ENCODE results near the gene MRPL55. TPM values are rescaled to one million over a fixed set of nuclear protein-coding genes. Genes with fewer than 3 reads are reported as not detected.

Gene MRPL55
- polyA plus RNA-seq, 1 experiment, result 80.8 TPM

- Histone ChIP-seq H3K36me3 (ENCODE audit: control insufficient read depth, insufficient read depth, low read length) (peaks cover 2% of the 10 kb centered on the region; the same call in 1 of the 2 replicates), H3K4me3 (ENCODE audit: low read depth, low read length) (peak within 1 kb of the TSS; percentile 97), H3K27me3 (ENCODE audit: control insufficient read depth, insufficient read depth, low read length) (no peaks in the 10 kb centered on the region)
- CTCF ChIA-PET, result interaction anchor here (0.9 to 1.5 kb wide), 2 partner anchors 83 to 85 kb away, joined by 4 to 6 read pairs; no protein-coding TSS in a partner anchor
- no peak for TF ChIP-seq CTCF (IDR thresholded peaks at IDR 0.05; ENCODE audit: insufficient read depth, low read depth, low read length)
- peak; percentile 52 for DNase-seq (ENCODE audit: low read depth)
- POLR2A ChIA-PET, result interaction anchor here (0.5 to 1.0 kb wide), 4 partner anchors 16 to 1674 kb away, joined by 3 to 8 read pairs (median 4); partner anchors contain the start of gene PARP1
Measured at GRCh38 chr1:228082214-228082917, 26.7 kb downstream of the MRPL55 start, which contains the start of gene ARF1. Gene ARF1, plus strand, starts transcription at chr1:228082708. Its CDS starts 14,407 bp downstream, at chr1:228097115.

DNA sequence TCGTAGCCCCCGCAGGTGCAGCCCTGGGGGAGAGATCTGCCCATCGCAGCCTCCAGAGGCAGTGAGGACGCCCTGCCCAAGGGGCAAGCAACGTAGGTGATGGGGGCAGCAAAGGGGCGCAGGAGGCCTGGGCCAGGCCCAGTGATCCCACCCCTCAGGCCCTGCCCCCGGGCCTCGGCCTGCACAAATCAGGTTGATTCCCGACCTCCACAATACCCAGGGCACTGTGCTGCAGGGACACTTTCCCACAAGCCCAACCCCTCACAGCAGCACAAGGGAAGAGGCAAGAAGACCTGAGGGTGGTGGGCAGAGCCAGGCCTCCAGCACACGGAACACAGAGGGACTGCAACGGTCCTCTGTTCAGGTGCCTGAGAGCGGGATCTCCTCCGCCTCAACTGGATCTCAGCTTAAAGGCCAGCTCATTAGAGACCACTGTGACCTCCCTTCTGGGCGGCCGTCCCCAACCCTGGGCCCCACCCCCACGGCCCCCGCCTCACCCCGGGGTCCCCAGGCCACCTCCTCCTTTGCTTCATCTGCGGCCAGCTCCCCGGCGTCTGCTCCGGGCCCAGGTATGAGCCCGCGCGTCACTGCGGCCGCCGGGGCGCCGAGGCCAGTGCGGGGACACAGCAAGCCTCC, 27.4 kb downstream of the MRPL55 start:
- no peak for DNase-seq (ENCODE audit: low read depth)
- Histone ChIP-seq H3K27me3 (ENCODE audit: control insufficient read depth, insufficient read depth, low read length) (no peaks in the 10 kb centered on the region), H3K4me3 (ENCODE audit: low read depth, low read length) (peak overlapping the region; percentile 91), H3K36me3 (ENCODE audit: control insufficient read depth, insufficient read depth, low read length) (peaks cover 2% of the 10 kb centered on the region; the same call in 1 of the 2 replicates)
- ChIA-PET POLR2A (interaction anchor here (0.5 to 1.0 kb wide), 4 partner anchors 15 to 1674 kb away, joined by 3 to 8 read pairs (median 4); partner anchors contain the start of gene PARP1), CTCF (interaction anchor here (0.9 to 1.5 kb wide), 2 partner anchors 83 to 85 kb away, joined by 4 to 6 read pairs; no protein-coding TSS in a partner anchor)
- TF ChIP-seq CTCF (IDR thresholded peaks at IDR 0.05; ENCODE audit: insufficient read depth, low read depth, low read length), result no peak

DNA sequence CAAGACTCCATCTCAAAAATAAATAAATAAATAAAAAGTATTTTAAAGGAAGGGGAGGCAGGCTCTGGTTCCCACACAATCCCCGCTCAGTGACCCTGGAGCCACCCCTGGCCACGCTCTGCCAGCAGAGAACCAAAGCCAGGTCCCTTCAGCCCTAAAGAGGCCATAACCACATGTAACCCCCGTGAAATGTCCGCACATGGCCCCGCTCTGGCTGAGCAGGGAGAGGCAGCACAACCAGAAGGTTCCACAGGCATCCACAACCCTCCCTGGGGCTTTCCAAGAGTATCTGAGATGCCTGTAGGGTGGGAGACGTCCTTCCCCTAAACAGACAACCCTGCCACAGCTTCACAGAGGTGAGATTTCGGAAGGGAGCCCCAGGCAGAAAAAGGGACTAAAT, 28.0 kb downstream of the MRPL55 start:
- ChIA-PET POLR2A (no interaction called here), CTCF (interaction anchor here (1.5 kb wide), 1 partner anchor 82 kb away, joined by 6 read pairs; no protein-coding TSS in a partner anchor)
- no peak for TF ChIP-seq CTCF (IDR thresholded peaks at IDR 0.05; ENCODE audit: insufficient read depth, low read depth, low read length)
- Histone ChIP-seq H3K36me3 (ENCODE audit: control insufficient read depth, insufficient read depth, low read length) (peaks cover 2% of the 10 kb centered on the region; the same call in 1 of the 2 replicates), H3K4me3 (ENCODE audit: low read depth, low read length) (peak overlapping the region; percentile 91), H3K27me3 (ENCODE audit: control insufficient read depth, insufficient read depth, low read length) (no peaks in the 10 kb centered on the region)
- no peak for DNase-seq (ENCODE audit: low read depth)

DNA sequence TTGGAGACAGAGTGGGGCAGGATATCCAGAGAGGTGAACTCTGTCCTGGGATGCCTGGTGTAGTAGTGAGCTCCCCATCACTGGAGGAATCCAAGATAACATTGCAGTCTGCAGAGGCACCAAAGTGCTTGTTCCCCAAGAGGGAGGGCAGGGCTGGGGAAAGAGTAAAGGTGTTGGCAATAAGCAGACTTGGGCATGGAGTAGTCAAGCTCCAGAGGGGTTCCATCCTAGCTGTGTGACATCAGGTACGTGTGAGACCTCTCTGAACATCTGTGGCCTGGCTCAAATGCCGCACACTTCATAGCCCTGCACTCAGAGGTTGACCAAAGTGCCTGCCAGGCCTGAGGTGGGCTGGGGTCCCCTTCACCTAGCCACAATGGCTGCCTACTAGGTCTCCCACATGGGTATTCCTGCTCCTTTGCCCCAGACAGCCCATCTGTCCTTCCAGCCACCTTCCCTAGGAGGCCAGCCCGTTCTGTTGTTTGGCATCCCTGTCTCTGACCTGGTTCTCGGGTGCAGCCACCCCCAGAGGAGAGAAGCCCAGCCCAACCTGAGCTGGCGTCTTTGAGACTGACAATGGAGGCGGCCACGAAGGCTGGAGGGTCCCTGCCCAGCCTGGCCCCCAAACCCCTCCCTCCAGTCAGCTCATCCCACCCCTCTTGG, 29.4 kb downstream of the MRPL55 start:
- DNase-seq (ENCODE audit: low read depth), result no peak
- TF ChIP-seq CTCF (IDR thresholded peaks at IDR 0.05; ENCODE audit: insufficient read depth, low read depth, low read length), result no peak
- no peaks in the 10 kb centered on the region for H3K27me3 ChIP-seq (ENCODE audit: control insufficient read depth, insufficient read depth, low read length)
- peaks cover 2% of the 10 kb centered on the region; the same call in 1 of the 2 replicates for H3K36me3 ChIP-seq (ENCODE audit: control insufficient read depth, insufficient read depth, low read length)
- no peak overlapping the region for H3K4me3 ChIP-seq (ENCODE audit: low read depth, low read length)
- ChIA-PET CTCF (no interaction called here), POLR2A (no interaction called here)
